Right lobe of liver (tissue), 6 donors: Measurements from ENCODE around the gene LRMDA. TPM values are rescaled to one million over a fixed set of nuclear protein-coding genes. Genes with fewer than 3 reads are reported as not detected.

Source experiments
- ATAC-seq, 4 donors: fragments of 200-7000 bp; cut with Tn5 transposase; one replicate each; pipeline ENCODE4 v1.9.1; 2020; ENCODE audit warnings: mild to moderate bottlenecking in 4 of 4, moderate library complexity in 4 of 4
- DNase-seq, 3 donors: peaks; one replicate each; pipeline ENCODE4 v3.0.0-alpha.2; 2020
- H3K27ac ChIP-seq, 3 donors: fragments of 200-600 bp; one replicate each; pipeline ENCODE4 v1.8.0; 2022
- H3K27me3 ChIP-seq, 2 donors: fragments of 200-600 bp; one replicate each; pipeline ENCODE4 v1.8.0; 2022
- H3K36me3 ChIP-seq, 4 donors: fragments of 200-600 bp; sonication (generic) in 1 of 4; one replicate each; pipeline versions ENCODE4 v1.5.1 to v1.8.0; 2017 to 2022; ENCODE audit warnings: control low read depth in 1 of 4
- H3K4me1 ChIP-seq, 4 donors: fragments of 200-600 bp; sonication (generic) in 1 of 4; one replicate each; pipeline versions ENCODE4 v1.5.1 to v1.8.0; 2017 to 2022; ENCODE audit warnings: control low read depth in 1 of 4
- H3K4me3 ChIP-seq, 3 donors: fragments of 200-600 bp; one replicate each; pipeline ENCODE4 v1.8.0; 2022
- H3K9me3 ChIP-seq, 4 donors: fragments of 200-600 bp; sonication (generic) in 1 of 4; one replicate each; pipeline versions ENCODE4 v1.5.1 to v1.8.0; 2017 to 2022; ENCODE audit warnings: control low read depth in 1 of 4
- CTCF ChIP-seq, 4 donors: fragments of 200-600 bp in 3 of 4; fragments of 450-650 bp in 1 of 4; IDR thresholded peaks; one replicate each; pipeline versions ENCODE4 v1.5.1 to v1.8.0; 2016 to 2022; ENCODE audit warnings: antibody characterized with exemption in 4 of 4, mild to moderate bottlenecking in 2 of 4
- POLR2A ChIP-seq: fragments of 450-650 bp; IDR thresholded peaks from one replicate; pipeline ENCODE4 v1.6.1; 2017; ENCODE audit warnings: antibody characterized with exemption, mild to moderate bottlenecking
- WGBS: methylation state at CpG from one replicate; pipeline ENCODE4 v1.1.6; 2018; ENCODE audit warnings: low coverage, low lambda C conversion rate; ENCODE audit not compliant: insufficient coverage; ENCODE audit errors: missing lambda C conversion rate; 5-methylcytosine and 5-hydroxymethylcytosine counted together
- intact Hi-C, 2 donors: fragments of 100-400 bp; cut with DNase I; formaldehyde crosslinking; loops; one replicate each; pipeline versions ENCODE4 v1.11.2 to v1.14.1; 2022
- total RNA-seq, 6 experiments: library from RNA; depleted of rRNA in 2 of 6; stranded (reverse); fragments of >200 nt in 2 of 6; fragmentation: NEBNext Ultra II Directional in 3 of 6; extraction: Animal tissue kit (Norgen Biotek cat#: 25700) in 3 of 6; gene quantifications; one replicate each; pipeline versions ENCODE4 v1.1.0 to v1.2.4, GENCODE V29; 2016 to 2023
- donor health status: DM: no; HTN: yes; CAD: no.
- donor health status: DM: no; HTN: no; CAD: no.
- donor health status: DM: no; HTN: no; CAD: no.
- donor health status: DM: no; HTN: yes; CAD: no.
- donor health status: DM: no; HTN: yes; CAD: no.

The LRMDA gene
- total RNA-seq, 6 experiments from 2014 or later = 9.9 to 19.9 (median 16.3) TPM

- 67% methylated on average over 1 of the region's 1 CpG for WGBS
- DNase-seq (no peak), ATAC-seq (no peak)
- intact Hi-C loops = no loop called here
- no peaks in the 10 kb centered on the region for H3K4me1 ChIP-seq
- H3K27me3 ChIP-seq = no peaks in the 10 kb centered on the region
- H3K4me3 ChIP-seq = no peak overlapping the region
- H3K27ac ChIP-seq = no peak overlapping the region
- no peaks in the 10 kb centered on the region for H3K9me3 ChIP-seq
- no peaks in the 10 kb centered on the region for H3K36me3 ChIP-seq
- no peak for TF ChIP-seq POLR2A
- no peak for TF ChIP-seq CTCF (IDR thresholded peaks at IDR 0.05)
These were observed 122.1 kb downstream of the LRMDA start for GRCh38 chr10:75553550-75553949.

- H3K4me1 ChIP-seq = no peaks in the 10 kb centered on the region
- TF ChIP-seq CTCF (IDR thresholded peaks at IDR 0.05) (no peak), POLR2A (no peak)
- intact Hi-C loops = no loop called here
- H3K27ac ChIP-seq = no peak overlapping the region
- no peak for DNase-seq
- peak in 3 of 4 donors; percentile 17 to 33 (median 28) for ATAC-seq
- H3K27me3 ChIP-seq = no peaks in the 10 kb centered on the region
- H3K4me3 ChIP-seq = no peak overlapping the region
- H3K9me3 ChIP-seq = no peaks in the 10 kb centered on the region
- no peaks in the 10 kb centered on the region for H3K36me3 ChIP-seq
These were observed 123.9 kb downstream of the LRMDA start for GRCh38 chr10:75555323-75555722.

- TF ChIP-seq CTCF (IDR thresholded peaks at IDR 0.05) (no peak), POLR2A (no peak)
- ATAC-seq (no peak), DNase-seq (no peak)
- Histone ChIP-seq H3K27me3 (no peaks in the 10 kb centered on the region), H3K4me3 (no peak overlapping the region), H3K4me1 (no peaks in the 10 kb centered on the region), H3K36me3 (no peaks in the 10 kb centered on the region), H3K9me3 (no peaks in the 10 kb centered on the region), H3K27ac (no peak overlapping the region)
- intact Hi-C loops = no loop called here
- WGBS = 50% methylated on average over 2 of the region's 2 CpGs
These were observed 124.9 kb downstream of the LRMDA start for GRCh38 chr10:75556320-75556719.

- H3K27ac ChIP-seq = no peak overlapping the region
- WGBS = 54% methylated on average over 4 of the region's 5 CpGs
- ATAC-seq = peak in 1 of 4 donors; percentile 67
- no peak for DNase-seq
- no peaks in the 10 kb centered on the region for H3K9me3 ChIP-seq
- H3K27me3 ChIP-seq = no peaks in the 10 kb centered on the region
- H3K4me3 ChIP-seq = no peak overlapping the region
- TF ChIP-seq CTCF (IDR thresholded peaks at IDR 0.05) = no peak
- intact Hi-C loops = no loop called here
- H3K4me1 ChIP-seq = peaks cover 0 to 2% (median 0%) of the 10 kb centered on the region in 4 donors
- H3K36me3 ChIP-seq = no peaks in the 10 kb centered on the region
These were observed 134.1 kb downstream of the LRMDA start for GRCh38 chr10:75565286-75566251.
